NCI-H1105 (cell line): Measurements from ENCODE around the gene ARL2.
"Not testable (repeated sequence)": the region's sequence is repeated elsewhere in the genome, so short reads cannot be mapped to it uniquely, and the experiment has no call there.

ENCODE experiments used
- DNase-seq: peaks from one replicate; lab custom pipeline; 2025; lab: John Stamatoyannopoulos, UW

Gene ARL2

GRCh38 chr11:65013888-65014725 is at the start of gene ARL2:
Gene ARL2 (plus strand): TSS chr11:65014160. CDS start chr11:65014208, 48 bp downstream.
- peak; percentile 94 for DNase-seq

DNA sequence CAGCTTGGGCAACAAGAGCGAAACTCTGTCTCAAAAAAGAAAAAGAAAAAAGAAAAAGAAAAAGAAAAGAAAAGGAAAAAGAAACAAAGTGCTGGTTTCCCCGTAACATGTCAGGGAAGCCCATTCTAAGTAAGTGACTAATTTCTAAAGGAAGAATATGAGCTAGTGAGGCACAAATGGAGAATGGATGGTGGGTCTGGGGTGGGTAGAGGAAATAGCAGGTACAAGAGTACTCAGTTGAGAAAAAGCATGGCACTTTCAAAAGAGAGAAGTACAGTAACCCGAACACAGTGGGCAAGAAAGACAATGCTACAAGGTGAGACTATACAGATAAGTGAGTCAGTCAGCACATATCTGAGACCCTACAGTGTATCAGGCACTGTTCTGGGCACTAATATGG is 46.6 kb upstream of the ARL2 start:
- DNase-seq = no peak

DNA sequence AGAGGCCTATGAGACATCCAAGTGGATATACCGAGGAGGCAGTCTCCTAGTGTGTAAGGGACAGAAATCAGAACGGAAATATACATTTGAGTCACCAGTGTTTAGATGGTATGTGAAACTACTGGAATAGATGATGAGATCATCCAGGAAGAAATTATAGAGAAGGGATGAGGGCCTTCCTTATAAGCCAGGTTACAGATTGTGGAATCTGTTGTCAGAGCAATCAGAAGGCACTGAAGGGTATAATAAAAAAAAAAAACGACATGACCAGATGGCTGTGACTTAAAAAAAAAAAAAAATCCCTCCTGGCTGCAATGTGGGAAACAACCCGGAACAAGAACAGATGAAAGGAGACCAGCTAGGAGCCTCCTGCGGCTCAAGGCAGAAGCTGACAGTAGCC is 44.8 kb upstream of the ARL2 start:
- no peak for DNase-seq

GRCh38 chr11:64970731-64971151 is 43.2 kb upstream of the ARL2 start:
- DNase-seq = no peak

DNA sequence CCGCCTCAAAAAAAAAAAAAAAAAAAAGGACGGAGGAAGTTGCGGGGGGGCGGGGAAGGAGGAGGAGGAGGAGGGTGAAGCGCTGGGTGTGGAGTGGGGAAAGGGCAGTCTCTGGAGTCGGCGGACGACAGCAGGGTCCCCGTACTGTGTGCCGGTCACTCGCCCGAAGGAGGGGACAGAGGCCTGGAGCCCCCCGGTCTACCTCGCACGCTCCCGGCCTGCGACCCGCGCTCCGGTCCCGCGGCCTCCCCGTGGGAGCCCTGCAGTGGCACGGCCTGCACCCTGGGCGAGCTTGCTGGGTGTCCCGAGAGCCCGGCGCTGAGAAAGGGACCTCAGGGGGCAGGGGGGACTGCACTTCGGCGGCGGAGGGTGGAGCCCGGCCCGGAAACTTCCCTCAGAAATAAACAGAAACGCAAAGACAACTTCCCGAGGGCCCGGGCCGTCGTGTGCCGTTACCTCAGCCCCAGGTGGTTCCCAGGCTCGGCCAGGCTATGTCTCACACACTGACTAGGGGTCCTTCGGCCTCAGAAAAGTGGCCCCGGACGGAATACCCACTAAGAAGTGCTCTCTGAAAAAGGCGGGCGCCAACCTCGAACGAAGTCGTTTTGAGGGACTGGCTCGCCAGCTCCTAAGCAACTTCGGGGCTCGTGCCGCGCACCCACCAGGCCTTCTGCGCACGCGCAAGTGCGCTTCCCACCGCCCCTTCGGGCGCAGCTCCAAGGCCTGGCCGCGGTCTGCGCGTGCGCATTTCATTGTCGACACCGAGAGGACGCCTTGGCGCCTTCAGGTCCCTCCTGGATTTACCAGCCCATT is 42.3 kb upstream of the ARL2 start, which contains the start of gene MAJIN:
Gene MAJIN, minus strand, starts transcription at position 688 of the 813 bp plus-strand sequence. CDS start 12,703 bp downstream, outside the sequence.
- no peak for DNase-seq

GRCh38 chr11:64974124-64974523 is 39.8 kb upstream of the ARL2 start:
- no peak for DNase-seq

- DNase-seq = no peak
Measured at GRCh38 chr11:64976651-64977050, 37.3 kb upstream of the ARL2 start.

DNA sequence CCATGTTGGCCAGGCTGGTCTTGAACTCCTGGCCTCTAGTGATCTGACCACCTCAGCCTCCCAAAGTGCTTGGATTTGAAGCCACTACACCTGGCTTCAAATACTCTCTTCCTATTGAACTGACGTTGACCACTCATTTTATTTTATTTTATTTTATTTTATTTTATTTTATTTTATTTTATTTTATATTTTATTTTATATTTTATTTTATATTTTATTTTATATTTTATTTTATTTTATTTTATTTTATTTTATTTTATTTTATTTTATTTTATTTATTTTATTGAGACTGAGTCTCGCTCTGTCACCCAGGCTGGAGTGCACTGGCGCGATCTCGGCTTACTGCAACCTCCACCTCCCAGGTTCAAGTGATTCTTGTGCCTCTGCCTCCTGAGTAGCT is 30.6 kb upstream of the ARL2 start:
- DNase-seq = not testable (repeated sequence)

DNA sequence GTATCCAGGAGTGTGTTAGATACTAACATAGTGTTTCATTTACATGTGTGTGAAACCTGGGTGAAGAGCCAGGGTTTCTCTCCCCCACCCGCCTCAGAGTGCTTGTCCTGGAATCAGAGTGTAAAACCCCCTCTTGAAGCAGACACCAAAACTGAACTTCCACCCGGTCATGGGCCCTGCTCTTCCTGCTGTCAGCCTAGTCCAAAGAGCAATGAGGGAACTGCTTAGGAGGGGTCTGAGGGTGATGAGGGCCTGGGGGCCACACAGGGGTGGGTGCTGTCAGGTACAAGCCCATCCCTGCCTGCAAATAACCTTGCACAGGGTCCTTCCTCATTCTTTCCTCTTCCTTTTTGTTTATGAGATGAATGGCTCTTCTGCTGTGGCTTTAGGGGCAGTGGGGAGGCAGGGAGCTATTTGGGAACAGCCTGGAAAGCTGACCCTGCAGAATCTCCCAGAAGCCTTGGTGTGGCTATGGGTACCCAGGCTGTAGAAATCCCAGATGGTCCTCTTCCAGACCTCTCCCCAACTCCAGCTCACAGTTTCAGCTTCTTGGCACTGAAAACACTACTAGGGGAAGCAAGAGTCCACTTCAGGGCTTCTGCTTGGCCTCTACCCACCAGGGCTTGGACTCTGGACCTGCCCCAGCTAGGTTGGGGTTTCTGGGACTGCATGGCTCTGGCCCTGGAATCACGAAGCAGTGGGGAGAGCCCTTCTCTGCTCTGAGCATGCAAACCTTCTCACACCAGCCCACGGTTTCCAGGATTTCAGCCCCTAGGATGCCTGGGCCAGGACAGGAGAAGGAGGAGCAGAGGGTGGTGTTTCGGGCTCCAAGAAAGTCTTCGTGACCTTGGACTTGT is 25.7 kb upstream of the ARL2 start:
- DNase-seq = no peak

DNA sequence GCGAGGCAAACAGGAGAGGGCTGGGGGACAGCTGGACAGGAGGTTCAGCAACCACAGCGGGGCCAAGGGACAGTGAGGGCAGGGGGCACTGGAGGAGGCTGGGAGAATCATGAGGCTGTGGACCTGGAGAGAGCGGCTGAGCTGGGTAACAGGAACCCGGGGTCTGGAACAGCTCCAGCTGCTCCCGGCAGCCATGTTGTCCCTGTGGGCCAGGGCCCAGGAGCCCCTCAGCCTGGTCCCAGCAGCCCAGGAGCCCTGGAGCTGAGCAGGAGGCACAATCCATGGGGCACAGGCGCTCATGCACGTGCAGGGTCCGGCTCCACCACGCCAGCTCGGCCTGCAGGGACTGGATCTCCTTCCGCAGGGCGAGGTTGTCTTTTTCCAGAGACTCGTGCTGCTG is 24.5 kb upstream of the ARL2 start:
- DNase-seq = no peak

DNA sequence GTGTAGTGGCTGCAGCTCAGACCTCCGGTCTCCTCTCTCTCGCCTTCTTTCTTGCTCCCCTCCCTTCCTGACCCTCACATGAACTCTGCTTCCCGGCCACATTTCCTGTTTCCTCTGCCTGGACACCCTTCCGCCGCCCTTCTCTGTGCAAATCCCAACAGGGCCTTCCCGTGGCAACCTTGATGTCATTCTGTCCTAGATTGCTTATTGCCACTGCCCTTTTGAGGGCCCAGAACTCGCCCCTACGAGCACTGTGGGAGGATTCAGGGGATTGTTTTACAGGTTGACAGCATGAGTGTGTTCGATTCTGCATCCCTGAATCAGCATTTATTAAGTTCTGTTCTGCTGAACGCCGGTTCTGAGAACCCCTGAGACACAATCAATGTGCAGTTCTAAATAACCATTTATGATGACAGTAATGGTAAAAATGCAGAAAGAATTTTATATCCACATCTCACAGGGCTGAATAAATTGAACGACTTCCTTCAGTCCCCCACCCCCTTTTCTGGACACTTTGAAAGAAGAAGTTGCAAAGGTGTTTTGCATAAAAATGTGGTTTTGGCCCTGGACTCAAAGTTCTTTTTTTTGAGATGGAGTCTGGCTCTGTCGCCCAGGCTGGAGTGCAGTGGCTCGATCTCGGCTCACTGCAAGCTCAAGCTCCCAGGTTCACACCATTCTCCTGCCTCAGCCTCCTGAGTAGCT is 23.6 kb upstream of the ARL2 start:
- no peak for DNase-seq

DNA sequence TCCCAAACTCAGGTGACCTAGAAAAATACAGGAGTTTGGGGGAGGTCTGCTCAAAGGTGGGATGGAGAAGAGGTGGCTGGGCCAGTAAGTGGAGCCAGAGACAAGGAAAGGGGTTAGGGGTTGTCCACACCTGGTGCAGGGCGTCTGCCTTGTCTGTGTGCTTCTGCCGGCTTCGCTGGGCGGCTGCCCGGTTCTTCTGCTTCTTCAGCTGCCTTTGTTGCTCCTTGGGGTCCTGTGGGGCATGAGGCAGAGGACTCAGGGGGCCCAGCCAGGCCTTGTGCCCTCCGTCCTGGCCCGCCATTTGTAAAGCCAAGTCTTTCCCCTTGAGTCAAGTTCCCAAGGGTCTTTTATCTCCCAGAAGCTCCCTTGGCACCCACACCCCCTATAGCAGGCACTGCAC is 19.6 kb upstream of the ARL2 start:
- DNase-seq = no peak

DNA sequence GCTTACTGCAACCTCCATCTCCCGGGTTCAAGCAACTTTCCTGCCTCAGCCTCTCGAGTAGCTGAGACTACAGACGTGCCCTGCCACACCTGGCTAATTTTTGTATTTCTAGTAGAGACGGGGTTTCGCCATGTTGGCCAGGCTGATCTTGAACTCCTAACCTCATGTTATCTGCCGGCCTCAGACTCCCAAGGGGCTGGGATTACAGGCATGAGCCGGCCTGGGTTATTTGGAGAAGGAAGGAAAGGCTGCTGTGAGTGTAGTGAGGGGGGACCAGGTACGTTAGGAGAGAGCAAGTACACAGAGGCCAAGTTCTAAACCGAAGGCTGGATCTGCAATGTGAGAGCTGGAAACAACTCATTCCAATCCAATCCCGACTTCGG is 17.6 kb upstream of the ARL2 start:
- no peak for DNase-seq

DNA sequence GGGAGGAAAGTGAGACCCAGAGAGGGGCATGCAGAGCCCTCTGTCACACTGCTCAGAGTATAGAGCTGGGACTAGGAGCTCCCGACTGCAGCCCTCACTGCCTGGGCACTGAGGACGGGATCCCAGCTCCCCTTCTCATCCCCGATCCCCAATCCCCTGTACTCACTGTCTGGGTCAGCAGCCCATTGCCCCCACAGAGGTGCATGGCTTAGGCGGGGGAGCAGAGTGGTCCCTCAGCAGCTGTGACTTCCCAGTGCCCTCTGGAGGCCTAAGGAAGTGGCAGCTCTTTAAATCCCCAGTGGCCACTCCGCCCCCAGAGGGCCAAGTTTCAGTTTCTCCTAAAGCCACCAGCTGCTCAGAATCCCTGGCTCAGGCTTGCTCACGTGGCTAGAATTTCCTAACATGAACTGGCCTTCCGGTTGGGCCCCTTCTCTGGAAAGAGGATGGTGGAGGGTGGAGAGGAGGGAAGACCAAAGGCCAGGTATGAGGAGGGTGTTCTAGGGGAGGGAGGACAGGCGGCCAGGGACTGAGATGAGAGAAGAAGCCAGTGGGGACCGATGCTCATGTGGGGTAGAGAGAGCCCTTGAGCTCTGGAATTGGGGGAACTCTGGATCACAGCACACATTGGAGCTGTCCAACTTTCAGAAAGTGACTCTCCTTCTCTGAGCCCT is 17.1 kb upstream of the ARL2 start, which contains the start of gene BATF2:
Gene BATF2, minus strand, starts transcription at position 262 of the 671 bp plus-strand sequence. Its CDS starts 57 bp downstream, at position 205.
- no peak for DNase-seq

GRCh38 chr11:64998141-64998540 is 15.8 kb upstream of the ARL2 start:
- no peak for DNase-seq

DNA sequence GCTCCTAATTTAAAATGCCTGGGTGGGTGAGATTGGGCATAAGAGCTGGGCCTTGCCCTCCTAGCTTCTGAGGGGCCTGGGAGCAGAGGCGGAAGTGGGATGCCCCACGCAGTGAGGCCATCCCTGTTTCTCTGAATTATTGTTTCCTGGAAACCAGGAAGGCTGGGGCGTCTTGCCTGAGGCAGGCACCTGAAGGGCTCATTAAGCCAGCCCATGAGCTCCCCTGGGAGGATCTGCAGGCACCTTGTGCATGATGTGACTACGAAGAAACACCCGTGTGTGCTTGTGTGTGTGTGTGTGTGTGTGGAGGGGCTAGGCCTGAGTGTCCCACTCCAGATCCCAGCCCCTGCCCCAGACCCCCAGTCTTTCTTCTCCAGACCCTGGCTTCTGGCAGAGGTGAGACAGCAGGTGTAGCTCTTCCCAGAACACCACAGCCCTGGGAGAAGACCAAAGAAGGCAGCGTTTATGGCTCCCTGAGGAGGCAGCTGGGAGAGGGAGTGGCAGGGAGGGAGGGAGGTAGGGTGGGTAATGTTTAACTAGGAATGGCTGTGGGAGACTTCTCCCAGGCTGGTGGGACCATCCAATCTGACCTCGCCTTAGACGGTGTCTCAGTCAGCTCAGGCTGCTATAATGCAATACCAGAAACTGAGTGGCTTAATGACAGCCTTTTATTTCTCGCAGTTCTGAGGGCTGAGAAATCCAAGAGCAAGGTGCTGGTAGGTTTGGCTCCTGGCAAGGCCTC is 15.1 kb upstream of the ARL2 start:
- DNase-seq = no peak

DNA sequence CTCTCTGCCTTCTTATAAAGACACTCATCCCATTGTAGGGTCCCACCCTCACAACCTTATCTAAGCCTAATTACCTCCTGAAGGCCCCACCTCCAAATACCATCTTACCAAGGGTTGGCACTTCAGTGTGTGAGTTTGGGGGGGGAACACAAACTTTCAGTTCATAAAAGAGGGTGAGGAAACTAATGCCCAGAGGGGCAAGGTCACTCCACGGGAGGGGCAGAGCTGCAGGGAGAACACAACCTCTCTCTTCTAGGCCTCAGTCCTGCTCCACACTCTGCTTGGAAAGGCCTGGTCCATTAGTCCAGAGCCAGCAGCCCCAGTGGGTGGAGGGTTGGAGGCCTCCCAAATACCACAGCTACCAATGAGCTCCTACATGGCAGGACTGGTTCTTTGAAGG is 14.5 kb upstream of the ARL2 start:
- DNase-seq = no peak

- DNase-seq = no peak
Measured at GRCh38 chr11:65002706-65003105, 11.3 kb upstream of the ARL2 start.

GRCh38 chr11:65003282-65003681 is 10.7 kb upstream of the ARL2 start:
- no peak for DNase-seq

- DNase-seq = not testable (repeated sequence)
Measured at GRCh38 chr11:65003968-65004367, 10.0 kb upstream of the ARL2 start.
